Colonic mucosa (tissue), 4 donors: ENCODE data around the gene HTR3E. TPM values are rescaled to one million over a fixed set of nuclear protein-coding genes. Genes with fewer than 3 reads are reported as not detected.
"Not testable (repeated sequence)": the region's sequence is repeated elsewhere in the genome, so short reads cannot be mapped to it uniquely, and the experiment has no call there.

ENCODE experiments used
- DNase-seq: peaks from one replicate; pipeline ENCODE4 v3.0.0-alpha.2; 2020
- H3K27ac ChIP-seq: fragments of 200-600 bp; one replicate; pipeline ENCODE4 v1.8.0; 2021
- H3K27me3 ChIP-seq: fragments of 200-600 bp; one replicate; pipeline ENCODE4 v1.8.0; 2021
- H3K36me3 ChIP-seq: fragments of 200-600 bp; one replicate; pipeline ENCODE4 v1.8.0; 2021
- H3K4me1 ChIP-seq: fragments of 200-600 bp; one replicate; pipeline ENCODE4 v1.8.0; 2021; ENCODE audit warnings: mild to moderate bottlenecking
- H3K4me3 ChIP-seq: fragments of 200-600 bp; one replicate; pipeline ENCODE4 v1.8.0; 2021
- H3K9ac ChIP-seq, 2 donors: one replicate each; pipeline ENCODE4 v1.7.0; 2013; ENCODE audit warnings: control low read depth in 2 of 2, low read depth in 2 of 2, low read length in 2 of 2
- H3K9me3 ChIP-seq: fragments of 200-600 bp; one replicate; pipeline ENCODE4 v1.8.0; 2021
- CTCF ChIP-seq: fragments of 200-600 bp; IDR thresholded peaks from one replicate; pipeline ENCODE4 v1.8.0; 2022; ENCODE audit warnings: antibody characterized with exemption, mild to moderate bottlenecking
- intact Hi-C: fragments of 100-400 bp; cut with DNase I; formaldehyde crosslinking; loops from one replicate; pipeline ENCODE4 v1.14.1; 2022
- total RNA-seq, 2 donors: library from RNA; stranded (reverse); fragmentation: NEBNext Ultra II Directional in 1 of 2; extraction: Animal tissue kit (Norgen Biotek cat#: 25700) in 1 of 2; gene quantifications; one replicate each; pipeline ENCODE4 v1.2.1, GENCODE V29; 2021
- donor health status: healthy.
- donor health status: DM: no; HTN: no; CAD: no.
- donor health status: DM: no; HTN: no; CAD: no.

HTR3E gene
- total RNA-seq, 2 donors from 2014 or later = 0.13 to 0.52 TPM

GRCh38 chr3:184110316-184110725 lies 13.5 kb downstream of the HTR3E start:
- Histone ChIP-seq H3K9ac (no peak overlapping the region), H3K4me1 (no peaks in the 10 kb centered on the region), H3K36me3 (no peaks in the 10 kb centered on the region), H3K4me3 (no peak overlapping the region), H3K9me3 (no peaks in the 10 kb centered on the region), H3K27ac (no peak overlapping the region), H3K27me3 (no peaks in the 10 kb centered on the region)
- intact Hi-C loops = no loop called here
- TF ChIP-seq CTCF = no peak
- no peak for DNase-seq

- Histone ChIP-seq H3K27ac (no peak overlapping the region), H3K4me3 (no peak overlapping the region), H3K4me1 (no peaks in the 10 kb centered on the region), H3K27me3 (no peaks in the 10 kb centered on the region), H3K9ac (no peak overlapping the region), H3K9me3 (no peaks in the 10 kb centered on the region), H3K36me3 (no peaks in the 10 kb centered on the region)
- intact Hi-C loops = no loop called here
- no peak for TF ChIP-seq CTCF
- no peak for DNase-seq
Measured at GRCh38 chr3:184116017-184116416, 19.2 kb downstream of the HTR3E start.

- intact Hi-C loops = no loop called here
- H3K4me3 ChIP-seq = no peak overlapping the region
- no peak overlapping the region for H3K9ac ChIP-seq
- H3K27me3 ChIP-seq = no peaks in the 10 kb centered on the region
- no peaks in the 10 kb centered on the region for H3K9me3 ChIP-seq
- TF ChIP-seq CTCF = no peak
- no peaks in the 10 kb centered on the region for H3K4me1 ChIP-seq
- no peak overlapping the region for H3K27ac ChIP-seq
- H3K36me3 ChIP-seq = no peaks in the 10 kb centered on the region
- no peak for DNase-seq
Measured at GRCh38 chr3:184117636-184118035, 20.8 kb downstream of the HTR3E start.

- H3K4me1 ChIP-seq, DNase-seq, H3K4me3 ChIP-seq, H3K27me3 ChIP-seq, H3K27ac ChIP-seq, H3K9me3 ChIP-seq, H3K9ac ChIP-seq, intact Hi-C loops, H3K36me3 ChIP-seq: not testable (repeated sequence)
Measured at GRCh38 chr3:184121031-184121430, 24.2 kb downstream of the HTR3E start.

- intact Hi-C loops = no loop called here
- no peak for DNase-seq
- Histone ChIP-seq H3K4me3 (no peak overlapping the region), H3K27me3 (no peaks in the 10 kb centered on the region), H3K9me3 (no peaks in the 10 kb centered on the region), H3K9ac (no peak overlapping the region), H3K4me1 (no peaks in the 10 kb centered on the region), H3K36me3 (no peaks in the 10 kb centered on the region), H3K27ac (no peak overlapping the region)
- no peak for TF ChIP-seq CTCF
Measured at GRCh38 chr3:184126006-184126405, 29.1 kb downstream of the HTR3E start.

GRCh38 chr3:184129012-184129411 lies 32.1 kb downstream of the HTR3E start:
- H3K36me3 ChIP-seq = no peaks in the 10 kb centered on the region
- DNase-seq = peak; percentile 26
- no peaks in the 10 kb centered on the region for H3K9me3 ChIP-seq
- no peak overlapping the region for H3K9ac ChIP-seq
- intact Hi-C loops = no loop called here
- TF ChIP-seq CTCF = no peak
- peaks cover 5% of the 10 kb centered on the region for H3K4me1 ChIP-seq
- no peak overlapping the region for H3K27ac ChIP-seq
- no peak overlapping the region for H3K4me3 ChIP-seq
- H3K27me3 ChIP-seq = no peaks in the 10 kb centered on the region
